Measurements from ENCODE around the gene ANKMY2.

DNA sequence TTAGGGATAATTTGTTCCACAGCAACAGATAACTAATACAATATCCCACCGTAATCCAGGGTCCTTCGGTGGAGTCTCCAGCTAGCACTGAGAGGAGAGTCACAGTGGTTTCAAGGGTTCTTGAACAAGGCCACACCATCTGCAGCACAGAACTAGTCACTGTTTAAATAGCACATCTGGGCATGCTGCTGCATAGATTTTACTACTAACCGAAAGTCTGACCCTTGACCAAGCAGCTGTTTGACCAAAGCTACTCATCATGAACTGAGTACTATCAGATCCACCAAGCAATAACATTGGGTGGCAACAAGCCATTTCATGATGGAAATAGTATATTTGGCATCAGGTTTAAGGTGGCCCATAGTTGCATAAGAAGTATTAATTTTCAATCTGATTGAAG is 53.2 kb downstream of the ANKMY2 start:
- TF ChIP-seq, protein P1, sequence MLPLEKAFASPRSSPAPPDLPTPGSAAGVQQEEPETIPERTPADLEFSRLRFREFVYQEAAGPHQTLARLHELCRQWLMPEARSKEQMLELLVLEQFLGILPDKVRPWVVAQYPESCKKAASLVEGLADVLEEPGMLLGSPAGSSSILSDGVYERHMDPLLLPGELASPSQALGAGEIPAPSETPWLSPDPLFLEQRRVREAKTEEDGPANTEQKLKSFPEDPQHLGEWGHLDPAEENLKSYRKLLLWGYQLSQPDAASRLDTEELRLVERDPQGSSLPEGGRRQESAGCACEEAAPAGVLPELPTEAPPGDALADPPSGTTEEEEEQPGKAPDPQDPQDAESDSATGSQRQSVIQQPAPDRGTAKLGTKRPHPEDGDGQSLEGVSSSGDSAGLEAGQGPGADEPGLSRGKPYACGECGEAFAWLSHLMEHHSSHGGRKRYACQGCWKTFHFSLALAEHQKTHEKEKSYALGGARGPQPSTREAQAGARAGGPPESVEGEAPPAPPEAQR (tag by site-specific recombination; IDR thresholded peaks at IDR 0.05), result no peak
- TF ChIP-seq, protein P2, sequence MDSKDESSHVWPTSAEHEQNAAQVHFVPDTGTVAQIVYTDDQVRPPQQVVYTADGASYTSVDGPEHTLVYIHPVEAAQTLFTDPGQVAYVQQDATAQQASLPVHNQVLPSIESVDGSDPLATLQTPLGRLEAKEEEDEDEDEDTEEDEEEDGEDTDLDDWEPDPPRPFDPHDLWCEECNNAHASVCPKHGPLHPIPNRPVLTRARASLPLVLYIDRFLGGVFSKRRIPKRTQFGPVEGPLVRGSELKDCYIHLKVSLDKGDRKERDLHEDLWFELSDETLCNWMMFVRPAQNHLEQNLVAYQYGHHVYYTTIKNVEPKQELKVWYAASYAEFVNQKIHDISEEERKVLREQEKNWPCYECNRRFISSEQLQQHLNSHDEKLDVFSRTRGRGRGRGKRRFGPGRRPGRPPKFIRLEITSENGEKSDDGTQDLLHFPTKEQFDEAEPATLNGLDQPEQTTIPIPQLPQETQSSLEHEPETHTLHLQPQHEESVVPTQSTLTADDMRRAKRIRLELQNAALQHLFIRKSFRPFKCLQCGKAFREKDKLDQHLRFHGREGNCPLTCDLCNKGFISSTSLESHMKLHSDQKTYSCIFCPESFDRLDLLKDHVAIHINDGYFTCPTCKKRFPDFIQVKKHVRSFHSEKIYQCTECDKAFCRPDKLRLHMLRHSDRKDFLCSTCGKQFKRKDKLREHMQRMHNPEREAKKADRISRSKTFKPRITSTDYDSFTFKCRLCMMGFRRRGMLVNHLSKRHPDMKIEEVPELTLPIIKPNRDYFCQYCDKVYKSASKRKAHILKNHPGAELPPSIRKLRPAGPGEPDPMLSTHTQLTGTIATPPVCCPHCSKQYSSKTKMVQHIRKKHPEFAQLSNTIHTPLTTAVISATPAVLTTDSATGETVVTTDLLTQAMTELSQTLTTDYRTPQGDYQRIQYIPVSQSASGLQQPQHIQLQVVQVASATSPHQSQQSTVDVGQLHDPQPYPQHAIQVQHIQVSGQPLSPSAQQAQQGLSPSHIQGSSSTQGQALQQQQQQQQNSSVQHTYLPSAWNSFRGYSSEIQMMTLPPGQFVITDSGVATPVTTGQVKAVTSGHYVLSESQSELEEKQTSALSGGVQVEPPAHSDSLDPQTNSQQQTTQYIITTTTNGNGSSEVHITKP (tag by site-specific recombination; IDR thresholded peaks at IDR 0.05), result no peak
- TF ChIP-seq, protein P3, sequence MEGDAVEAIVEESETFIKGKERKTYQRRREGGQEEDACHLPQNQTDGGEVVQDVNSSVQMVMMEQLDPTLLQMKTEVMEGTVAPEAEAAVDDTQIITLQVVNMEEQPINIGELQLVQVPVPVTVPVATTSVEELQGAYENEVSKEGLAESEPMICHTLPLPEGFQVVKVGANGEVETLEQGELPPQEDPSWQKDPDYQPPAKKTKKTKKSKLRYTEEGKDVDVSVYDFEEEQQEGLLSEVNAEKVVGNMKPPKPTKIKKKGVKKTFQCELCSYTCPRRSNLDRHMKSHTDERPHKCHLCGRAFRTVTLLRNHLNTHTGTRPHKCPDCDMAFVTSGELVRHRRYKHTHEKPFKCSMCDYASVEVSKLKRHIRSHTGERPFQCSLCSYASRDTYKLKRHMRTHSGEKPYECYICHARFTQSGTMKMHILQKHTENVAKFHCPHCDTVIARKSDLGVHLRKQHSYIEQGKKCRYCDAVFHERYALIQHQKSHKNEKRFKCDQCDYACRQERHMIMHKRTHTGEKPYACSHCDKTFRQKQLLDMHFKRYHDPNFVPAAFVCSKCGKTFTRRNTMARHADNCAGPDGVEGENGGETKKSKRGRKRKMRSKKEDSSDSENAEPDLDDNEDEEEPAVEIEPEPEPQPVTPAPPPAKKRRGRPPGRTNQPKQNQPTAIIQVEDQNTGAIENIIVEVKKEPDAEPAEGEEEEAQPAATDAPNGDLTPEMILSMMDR (tag by site-specific recombination; IDR thresholded peaks at IDR 0.05), result no peak
- TF ChIP-seq ATF2 (tag by site-specific recombination; IDR thresholded peaks at IDR 0.05; ENCODE audit: low read depth) (no peak), ZNF354C (tag by site-specific recombination; IDR thresholded peaks at IDR 0.05; ENCODE audit: borderline replicate concordance, low read depth) (no peak), PATZ1 (tag by site-specific recombination; IDR thresholded peaks at IDR 0.05) (no peak), ZNF514 (tag by site-specific recombination; IDR thresholded peaks at IDR 0.05) (no peak), OSR2 (tag by site-specific recombination; IDR thresholded peaks at IDR 0.05) (no peak), ZNF549 (tag by site-specific recombination; IDR thresholded peaks at IDR 0.05) (no peak), ZNF157 (tag by site-specific recombination; IDR thresholded peaks at IDR 0.05) (no peak), ZNF416 (tag by site-specific recombination; IDR thresholded peaks at IDR 0.05) (no peak)
- TF ChIP-seq, protein P4, sequence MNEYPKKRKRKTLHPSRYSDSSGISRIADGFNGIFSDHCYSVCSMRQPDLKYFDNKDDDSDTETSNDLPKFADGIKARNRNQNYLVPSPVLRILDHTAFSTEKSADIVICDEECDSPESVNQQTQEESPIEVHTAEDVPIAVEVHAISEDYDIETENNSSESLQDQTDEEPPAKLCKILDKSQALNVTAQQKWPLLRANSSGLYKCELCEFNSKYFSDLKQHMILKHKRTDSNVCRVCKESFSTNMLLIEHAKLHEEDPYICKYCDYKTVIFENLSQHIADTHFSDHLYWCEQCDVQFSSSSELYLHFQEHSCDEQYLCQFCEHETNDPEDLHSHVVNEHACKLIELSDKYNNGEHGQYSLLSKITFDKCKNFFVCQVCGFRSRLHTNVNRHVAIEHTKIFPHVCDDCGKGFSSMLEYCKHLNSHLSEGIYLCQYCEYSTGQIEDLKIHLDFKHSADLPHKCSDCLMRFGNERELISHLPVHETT (tag by site-specific recombination; IDR thresholded peaks at IDR 0.05), result no peak
